Measurements from ENCODE around the gene BLVRB. TPM values are rescaled to one million over a fixed set of nuclear protein-coding genes. Genes with fewer than 3 reads are reported as not detected.
"Not testable (repeated sequence)": the region's sequence is repeated elsewhere in the genome, so short reads cannot be mapped to it uniquely, and the experiment has no call there.

BLVRB gene
- total RNA-seq, 1 experiment from 2014 or later, result 106 TPM

DNA sequence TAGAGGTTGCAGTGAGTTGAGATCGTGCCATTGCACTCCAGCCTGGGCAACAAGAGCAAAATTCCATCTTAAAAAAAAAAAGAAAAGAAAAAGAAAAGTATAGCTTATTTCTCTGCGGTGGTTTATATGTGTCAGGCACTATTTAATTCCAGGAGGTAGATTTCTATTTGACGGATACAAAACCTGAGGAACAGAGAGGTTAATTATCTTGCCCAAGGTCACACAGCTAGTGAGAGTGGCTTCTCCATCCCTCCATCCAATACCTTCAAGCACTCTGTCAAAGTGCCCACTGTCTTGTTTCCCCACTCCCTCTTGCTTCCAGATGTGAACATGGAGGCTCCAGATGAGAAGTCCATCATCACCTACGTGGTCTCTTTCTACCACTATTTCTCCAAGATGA is 36.1 kb upstream of the BLVRB start:
- Histone ChIP-seq H3K27me3 (replicated peaks) (no peaks in the 10 kb centered on the region), H3K4me1 (replicated peaks) (no peaks in the 10 kb centered on the region), H3K27ac (no peak overlapping the region), H3K9me3 (replicated peaks) (no peaks in the 10 kb centered on the region), H3K36me3 (no peaks in the 10 kb centered on the region), H3K4me3 (no peak overlapping the region)
- no peak for DNase-seq (ENCODE audit: low read depth in 1 of 2, low spot score in 2 of 2)

- H3K4me1 ChIP-seq (replicated peaks); DNase-seq (ENCODE audit: low read depth in 1 of 2, low spot score in 2 of 2); H3K4me3 ChIP-seq; H3K9me3 ChIP-seq (replicated peaks); H3K27ac ChIP-seq; H3K27me3 ChIP-seq (replicated peaks); H3K36me3 ChIP-seq: not testable (repeated sequence)
Observed at GRCh38 chr19:40500678-40501530, 35.4 kb upstream of the BLVRB start.

DNA sequence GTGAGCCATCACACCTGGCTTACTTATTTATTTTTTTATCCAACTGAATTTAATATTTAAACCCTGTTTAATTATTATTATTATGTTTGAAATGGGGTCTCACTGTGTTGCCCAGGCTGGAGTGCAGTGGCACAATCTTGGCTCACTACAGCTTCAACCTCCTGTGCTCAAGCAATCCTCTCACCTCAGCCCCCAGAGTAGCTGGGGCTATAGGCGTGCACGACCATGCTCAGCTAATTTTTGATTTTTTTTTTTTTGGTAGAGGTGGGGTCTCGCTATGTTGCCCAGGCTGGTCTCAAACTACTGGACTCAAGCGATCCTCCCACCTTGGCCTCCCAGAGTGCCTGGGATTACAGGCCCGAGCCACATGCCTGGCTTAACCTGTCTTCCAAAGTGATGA is 33.8 kb upstream of the BLVRB start:
- no peak overlapping the region for H3K27ac ChIP-seq
- H3K27me3 ChIP-seq (replicated peaks), result no peaks in the 10 kb centered on the region
- H3K36me3 ChIP-seq, result no peaks in the 10 kb centered on the region
- DNase-seq (ENCODE audit: low read depth in 1 of 2, low spot score in 2 of 2), result no peak
- H3K9me3 ChIP-seq (replicated peaks), result no peaks in the 10 kb centered on the region
- H3K4me1 ChIP-seq (replicated peaks), result no peaks in the 10 kb centered on the region
- H3K4me3 ChIP-seq, result no peak overlapping the region

DNA sequence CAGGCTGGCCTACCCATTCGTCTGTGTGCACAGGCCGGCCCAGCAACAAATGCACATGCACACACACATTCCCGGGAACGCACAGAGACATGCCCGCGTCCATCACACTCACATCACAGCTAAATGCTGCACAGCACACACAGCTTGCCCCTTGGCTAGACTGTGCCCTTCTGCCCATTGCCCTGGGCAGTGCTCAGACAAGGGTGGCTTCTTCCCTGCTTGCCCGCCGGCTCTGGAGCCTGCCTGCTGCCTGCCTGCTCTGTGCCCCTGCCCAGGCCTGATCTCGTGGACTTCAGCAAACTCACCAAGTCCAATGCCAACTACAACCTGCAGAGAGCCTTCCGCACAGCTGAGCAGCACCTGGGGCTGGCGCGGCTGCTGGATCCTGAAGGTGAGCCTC is 31.7 kb upstream of the BLVRB start:
- Histone ChIP-seq H3K4me1 (replicated peaks) (no peaks in the 10 kb centered on the region), H3K4me3 (no peak overlapping the region), H3K36me3 (no peaks in the 10 kb centered on the region), H3K27ac (no peak overlapping the region), H3K27me3 (replicated peaks) (no peaks in the 10 kb centered on the region), H3K9me3 (replicated peaks) (no peaks in the 10 kb centered on the region)
- DNase-seq (ENCODE audit: low read depth in 1 of 2, low spot score in 2 of 2), result no peak

- Histone ChIP-seq H3K9me3 (replicated peaks) (no peaks in the 10 kb centered on the region), H3K4me1 (replicated peaks) (no peaks in the 10 kb centered on the region), H3K4me3 (no peak overlapping the region), H3K36me3 (no peaks in the 10 kb centered on the region), H3K27ac (no peak overlapping the region), H3K27me3 (replicated peaks) (no peaks in the 10 kb centered on the region)
- DNase-seq (ENCODE audit: low read depth in 1 of 2, low spot score in 2 of 2), result no peak
Observed at GRCh38 chr19:40494191-40494838, 28.8 kb upstream of the BLVRB start.

- Histone ChIP-seq H3K27ac (no peak overlapping the region), H3K4me3 (no peak overlapping the region), H3K9me3 (replicated peaks) (no peaks in the 10 kb centered on the region), H3K4me1 (replicated peaks) (no peaks in the 10 kb centered on the region), H3K36me3 (no peaks in the 10 kb centered on the region), H3K27me3 (replicated peaks) (no peaks in the 10 kb centered on the region)
- no peak for DNase-seq (ENCODE audit: low read depth in 1 of 2, low spot score in 2 of 2)
Observed at GRCh38 chr19:40493778-40494177, 28.2 kb upstream of the BLVRB start.

- Histone ChIP-seq H3K27ac (no peak overlapping the region), H3K4me3 (no peak overlapping the region), H3K27me3 (replicated peaks) (no peaks in the 10 kb centered on the region), H3K9me3 (replicated peaks) (no peaks in the 10 kb centered on the region), H3K4me1 (replicated peaks) (no peaks in the 10 kb centered on the region), H3K36me3 (no peaks in the 10 kb centered on the region)
- DNase-seq (ENCODE audit: low read depth in 1 of 2, low spot score in 2 of 2), result no peak
Observed at GRCh38 chr19:40492274-40492673, 26.7 kb upstream of the BLVRB start.

DNA sequence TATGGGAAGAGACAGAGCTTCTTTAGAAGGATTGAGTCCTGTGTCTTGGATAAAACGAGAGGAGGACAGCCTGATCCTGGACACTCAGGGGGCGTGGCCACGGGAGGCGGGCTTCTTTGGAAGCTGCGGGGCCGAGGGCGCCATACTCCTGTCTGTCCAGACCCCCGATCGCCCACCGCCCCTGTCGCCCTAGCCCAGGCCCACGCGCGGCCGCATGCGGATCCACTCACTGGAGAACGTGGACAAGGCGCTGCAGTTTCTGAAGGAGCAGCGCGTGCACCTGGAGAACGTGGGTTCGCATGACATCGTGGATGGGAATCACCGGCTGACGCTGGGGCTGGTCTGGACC is 24.3 kb upstream of the BLVRB start:
- Histone ChIP-seq H3K27ac (no peak overlapping the region), H3K4me1 (replicated peaks) (no peaks in the 10 kb centered on the region), H3K27me3 (replicated peaks) (no peaks in the 10 kb centered on the region), H3K9me3 (replicated peaks) (no peaks in the 10 kb centered on the region), H3K4me3 (no peak overlapping the region), H3K36me3 (no peaks in the 10 kb centered on the region)
- no peak for DNase-seq (ENCODE audit: low read depth in 1 of 2, low spot score in 2 of 2)

- no peak for DNase-seq (ENCODE audit: low read depth in 1 of 2, low spot score in 2 of 2)
- Histone ChIP-seq H3K4me1 (replicated peaks) (no peaks in the 10 kb centered on the region), H3K9me3 (replicated peaks) (no peaks in the 10 kb centered on the region), H3K4me3 (no peak overlapping the region), H3K36me3 (no peaks in the 10 kb centered on the region), H3K27ac (no peak overlapping the region), H3K27me3 (replicated peaks) (peaks cover 8% of the 10 kb centered on the region; the same call in 1 of the 2 replicates)
Observed at GRCh38 chr19:40486017-40486416, 20.5 kb upstream of the BLVRB start.

GRCh38 chr19:40475878-40476644 is 10.5 kb upstream of the BLVRB start:
- not testable (repeated sequence) for H3K27me3 ChIP-seq (replicated peaks); H3K36me3 ChIP-seq; H3K9me3 ChIP-seq (replicated peaks); H3K4me1 ChIP-seq (replicated peaks); H3K4me3 ChIP-seq; H3K27ac ChIP-seq; DNase-seq (ENCODE audit: low read depth in 1 of 2, low spot score in 2 of 2)

DNA sequence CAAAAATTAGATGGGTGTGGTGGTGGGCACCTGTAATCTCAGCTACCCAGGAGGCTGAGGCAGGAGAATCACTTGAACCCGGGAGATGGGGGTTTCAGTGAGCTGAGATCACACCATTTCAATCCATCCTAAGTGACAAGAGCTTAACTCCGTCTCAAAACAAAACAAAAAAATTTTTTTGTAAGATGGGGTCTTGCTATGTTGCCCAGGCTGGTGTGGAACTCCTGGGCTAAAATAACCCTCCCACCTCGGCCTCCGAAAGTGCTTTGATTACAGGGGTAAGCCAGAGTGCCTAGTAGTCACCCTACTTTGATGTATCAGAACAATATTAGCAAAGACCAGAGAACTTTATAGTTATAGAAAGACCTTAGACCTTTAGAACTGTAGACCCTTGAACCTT is 9.2 kb upstream of the BLVRB start:
- no peak overlapping the region for H3K4me3 ChIP-seq
- no peak for DNase-seq (ENCODE audit: low read depth in 1 of 2, low spot score in 2 of 2)
- H3K27me3 ChIP-seq (replicated peaks), result no peaks in the 10 kb centered on the region
- H3K9me3 ChIP-seq (replicated peaks), result no peaks in the 10 kb centered on the region
- no peak overlapping the region for H3K27ac ChIP-seq
- no peaks in the 10 kb centered on the region for H3K36me3 ChIP-seq
- no peaks in the 10 kb centered on the region for H3K4me1 ChIP-seq (replicated peaks)

DNA sequence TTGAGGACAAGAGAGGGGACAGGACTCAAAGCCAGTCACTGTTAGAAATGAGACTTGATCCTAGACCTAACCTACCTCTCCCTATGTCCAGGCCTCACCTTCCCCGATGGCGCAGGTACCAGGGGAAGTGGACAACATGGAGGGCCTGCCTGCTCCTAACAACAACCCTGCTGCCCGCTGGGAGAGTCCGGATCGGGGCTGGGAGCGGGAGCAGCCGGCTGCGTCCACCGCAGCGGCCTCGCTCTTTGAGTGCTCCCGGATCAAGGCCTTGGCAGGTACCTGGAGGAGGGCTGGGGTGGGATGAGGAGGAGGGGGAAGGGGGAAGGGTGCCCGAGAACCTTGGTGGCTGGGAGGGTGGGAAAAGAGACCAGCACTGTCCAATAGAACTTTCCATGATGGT is 7.0 kb upstream of the BLVRB start:
- Histone ChIP-seq H3K4me1 (replicated peaks) (no peaks in the 10 kb centered on the region), H3K4me3 (no peak overlapping the region), H3K27me3 (replicated peaks) (peaks cover 3% of the 10 kb centered on the region), H3K9me3 (replicated peaks) (no peaks in the 10 kb centered on the region), H3K36me3 (no peaks in the 10 kb centered on the region), H3K27ac (no peak overlapping the region)
- DNase-seq (ENCODE audit: low read depth in 1 of 2, low spot score in 2 of 2), result no peak

GRCh38 chr19:40471111-40471510 is 5.6 kb upstream of the BLVRB start:
- DNase-seq (ENCODE audit: low read depth in 1 of 2, low spot score in 2 of 2), result no peak
- Histone ChIP-seq H3K36me3 (no peaks in the 10 kb centered on the region), H3K4me1 (replicated peaks) (peaks cover 7% of the 10 kb centered on the region), H3K4me3 (no peak overlapping the region), H3K27ac (no peak overlapping the region), H3K9me3 (replicated peaks) (no peaks in the 10 kb centered on the region), H3K27me3 (replicated peaks) (peaks cover 13% of the 10 kb centered on the region)

- peaks cover 13% of the 10 kb centered on the region for H3K27me3 ChIP-seq (replicated peaks)
- no peaks in the 10 kb centered on the region for H3K9me3 ChIP-seq (replicated peaks)
- no peaks in the 10 kb centered on the region for H3K36me3 ChIP-seq
- no peak for DNase-seq (ENCODE audit: low read depth in 1 of 2, low spot score in 2 of 2)
- no peak overlapping the region for H3K27ac ChIP-seq
- peaks cover 21% of the 10 kb centered on the region for H3K4me1 ChIP-seq (replicated peaks)
- H3K4me3 ChIP-seq, result no peak overlapping the region
Observed at GRCh38 chr19:40469011-40469410, 3.5 kb upstream of the BLVRB start.

Measured in SJSA1 (cell line).